NCI-H1930 (cell line): ENCODE data around the gene ADAM23.
A peak's percentile ranks its signal among the peaks of the same experiment; 100 is the strongest.
"Not testable (repeated sequence)": the region's sequence is repeated elsewhere in the genome, so short reads cannot be mapped to it uniquely, and the experiment has no call there.

ENCODE experiments used
- DNase-seq, 2 experiments: peaks; one replicate each; lab custom pipeline; 2025; lab: John Stamatoyannopoulos, UW

ADAM23 gene

GRCh38 chr2:206442833-206443734, at the start of gene ADAM23:
TSS of gene ADAM23 (plus strand) at chr2:206443532. CDS start at chr2:206443867, 335 bp downstream.
- DNase-seq: peak; percentile 73 to 86

GRCh38 chr2:206396211-206396610, 47.1 kb upstream of the ADAM23 start:
- DNase-seq: no peak

GRCh38 chr2:206402956-206403569, 40.3 kb upstream of the ADAM23 start:
- not testable (repeated sequence) for DNase-seq

GRCh38 chr2:206408323-206409320, 34.7 kb upstream of the ADAM23 start:
- DNase-seq: no peak

- no peak for DNase-seq
Measured at GRCh38 chr2:206410714-206411113, 32.6 kb upstream of the ADAM23 start.

- DNase-seq: no peak
Measured at GRCh38 chr2:206415618-206416243, 27.6 kb upstream of the ADAM23 start.

GRCh38 chr2:206418968-206419367, 24.4 kb upstream of the ADAM23 start:
- no peak for DNase-seq

GRCh38 chr2:206420721-206421120, 22.6 kb upstream of the ADAM23 start:
- no peak for DNase-seq

- DNase-seq: no peak
Measured at GRCh38 chr2:206422493-206422892, 20.8 kb upstream of the ADAM23 start.

GRCh38 chr2:206423147-206423546, 20.2 kb upstream of the ADAM23 start:
- DNase-seq: no peak

GRCh38 chr2:206424134-206424533, 19.2 kb upstream of the ADAM23 start:
- no peak for DNase-seq

GRCh38 chr2:206428783-206429182, 14.5 kb upstream of the ADAM23 start:
- no peak for DNase-seq

GRCh38 chr2:206430452-206430851, 12.9 kb upstream of the ADAM23 start:
- DNase-seq: no peak

- no peak for DNase-seq
Measured at GRCh38 chr2:206431439-206431838, 11.9 kb upstream of the ADAM23 start.

GRCh38 chr2:206432193-206433082, 10.9 kb upstream of the ADAM23 start:
- DNase-seq: no peak

GRCh38 chr2:206433190-206433589, 10.1 kb upstream of the ADAM23 start:
- no peak for DNase-seq

- DNase-seq: no peak
Measured at GRCh38 chr2:206433686-206434085, 9.6 kb upstream of the ADAM23 start.

GRCh38 chr2:206435742-206436141, 7.6 kb upstream of the ADAM23 start:
- DNase-seq: no peak

- DNase-seq: no peak
Measured at GRCh38 chr2:206438196-206438724, 5.1 kb upstream of the ADAM23 start.

- no peak for DNase-seq
Measured at GRCh38 chr2:206442474-206442832, 879 bp upstream of the ADAM23 start.
